Stimulated activated CD8-positive, alpha-beta memory T cell treated with anti-CD3 and anti-CD28 coated beads, Interleukin-12 subunit alpha, Interleukin-12 subunit beta, amount 100 ng/mL, for 24 hours (primary cell): ENCODE measurements around the gene KIAA1217.

Experiments used
- DNase-seq: peaks from one replicate; pipeline ENCODE4 v3.0.0-alpha.2; 2020; ENCODE audit errors: extremely low read depth

Gene KIAA1217

DNA sequence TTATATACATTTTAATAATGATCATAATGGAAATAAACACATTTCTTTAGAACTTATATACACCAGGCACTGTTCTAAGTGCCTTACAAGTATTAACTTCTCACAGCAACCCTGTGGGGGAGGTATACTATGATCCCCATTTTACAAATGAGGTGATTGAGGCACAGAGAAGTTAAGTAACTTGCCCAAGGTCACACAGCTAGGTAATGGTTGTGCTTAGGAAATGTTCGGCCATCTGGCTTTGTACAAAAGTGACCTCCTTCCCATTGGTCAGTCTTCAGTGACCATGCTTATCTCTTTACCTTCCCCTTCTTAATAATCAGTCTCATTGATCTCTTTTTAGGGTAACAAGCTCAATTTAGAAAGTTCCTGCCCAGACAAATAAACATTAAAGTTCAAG is 158.8 kb downstream of the KIAA1217 start:
- DNase-seq: no peak

GRCh38 chr10:24370877-24371276 is 161.9 kb downstream of the KIAA1217 start:
- no peak for DNase-seq

GRCh38 chr10:24371396-24371795 is 162.5 kb downstream of the KIAA1217 start:
- no peak for DNase-seq

- DNase-seq: no peak
Observed at GRCh38 chr10:24374134-24374915, 165.4 kb downstream of the KIAA1217 start.

- DNase-seq: no peak
Observed at GRCh38 chr10:24375510-24375909, 166.6 kb downstream of the KIAA1217 start.

GRCh38 chr10:24376731-24377130 is 167.8 kb downstream of the KIAA1217 start:
- no peak for DNase-seq

DNA sequence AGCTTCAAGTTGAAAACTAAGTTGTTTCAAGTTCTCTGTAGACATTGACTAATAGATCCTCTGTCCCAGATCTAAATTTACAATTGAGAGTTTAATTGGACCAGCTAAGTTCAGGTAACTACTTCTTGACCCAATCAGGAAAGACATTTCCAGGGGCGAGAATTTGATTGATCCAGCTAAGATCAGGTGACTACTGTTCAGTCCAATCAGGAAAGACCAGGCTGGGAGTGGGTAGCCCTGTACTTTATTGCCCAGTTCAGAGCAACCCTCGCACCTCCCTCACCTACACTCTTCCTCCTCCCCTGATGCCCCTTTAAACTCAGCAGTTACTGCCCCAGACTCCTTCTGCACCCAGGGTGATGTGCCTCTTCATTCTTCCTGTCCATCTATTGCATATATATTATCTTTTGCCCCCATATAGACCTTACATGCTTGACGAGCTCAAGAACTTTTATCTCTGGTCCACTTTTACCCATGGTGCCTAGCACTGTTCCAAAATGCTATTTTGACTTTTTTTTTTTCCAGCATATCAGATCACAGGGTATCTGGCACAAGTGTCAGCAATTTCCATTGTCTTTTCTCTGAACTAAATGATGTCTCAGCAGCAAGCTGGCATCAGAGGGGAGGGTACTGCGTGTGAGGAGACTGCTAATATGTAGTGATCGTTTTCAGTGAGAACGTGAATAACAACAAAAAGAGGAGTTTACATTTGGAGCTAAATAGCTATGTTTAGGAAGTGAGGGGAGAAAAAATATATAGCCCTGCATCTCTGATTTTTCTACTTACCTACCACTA is 169.4 kb downstream of the KIAA1217 start:
- DNase-seq: no peak

GRCh38 chr10:24381235-24382010 is 172.5 kb downstream of the KIAA1217 start:
- DNase-seq: no peak

- DNase-seq: no peak
Observed at GRCh38 chr10:24382045-24382444, 173.1 kb downstream of the KIAA1217 start.

DNA sequence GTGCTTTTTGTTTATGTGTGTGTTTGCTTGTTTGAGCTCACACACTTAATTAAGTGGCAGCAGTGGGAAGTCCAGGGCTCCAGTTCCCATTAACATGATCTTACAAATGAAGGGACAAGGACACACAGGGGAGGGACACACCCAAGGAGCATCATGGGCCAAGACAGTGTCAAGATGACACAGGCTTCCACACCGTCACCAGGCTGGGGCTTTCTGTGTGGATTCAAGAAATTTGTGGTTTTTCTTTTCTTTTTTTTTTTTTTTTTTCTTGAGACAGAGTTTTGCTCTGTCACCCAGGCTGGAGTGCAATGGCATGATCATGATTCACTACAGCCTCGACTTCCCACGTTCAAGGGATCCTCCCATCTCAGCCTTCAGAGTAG is 173.6 kb downstream of the KIAA1217 start:
- DNase-seq: no peak

DNA sequence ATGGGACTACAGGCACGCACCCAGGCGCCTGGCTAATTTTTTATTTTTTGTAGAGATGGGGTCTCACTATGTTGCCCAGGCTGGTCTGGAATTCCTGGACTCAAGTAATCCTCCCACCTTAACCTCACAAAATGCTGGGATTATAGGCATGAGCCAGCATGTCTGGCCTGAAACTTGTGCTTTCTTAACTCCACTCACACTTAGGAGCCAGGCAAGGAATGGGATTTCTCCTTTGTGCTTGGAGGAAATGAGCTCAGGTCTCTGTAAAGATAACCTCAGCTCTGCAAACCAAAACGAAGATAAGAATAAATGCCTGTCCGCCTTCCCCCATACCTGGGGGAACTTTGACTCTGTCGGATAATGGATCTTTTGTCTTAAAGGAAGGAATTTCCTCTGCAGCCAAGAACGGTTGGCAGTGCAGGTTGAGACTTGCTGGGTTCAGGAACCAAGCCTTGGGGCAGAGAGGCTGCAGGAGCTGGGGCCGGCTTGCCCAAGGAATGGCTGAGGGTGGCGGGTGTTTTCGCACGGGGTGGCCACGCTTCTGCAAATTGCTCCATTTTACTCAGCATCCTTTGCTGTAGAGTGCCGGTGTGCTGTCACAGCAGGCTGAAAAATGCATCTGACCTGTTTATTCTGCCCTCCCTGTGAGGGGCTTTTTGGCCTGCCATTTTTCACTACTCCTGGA is 174.2 kb downstream of the KIAA1217 start:
- no peak for DNase-seq

DNA sequence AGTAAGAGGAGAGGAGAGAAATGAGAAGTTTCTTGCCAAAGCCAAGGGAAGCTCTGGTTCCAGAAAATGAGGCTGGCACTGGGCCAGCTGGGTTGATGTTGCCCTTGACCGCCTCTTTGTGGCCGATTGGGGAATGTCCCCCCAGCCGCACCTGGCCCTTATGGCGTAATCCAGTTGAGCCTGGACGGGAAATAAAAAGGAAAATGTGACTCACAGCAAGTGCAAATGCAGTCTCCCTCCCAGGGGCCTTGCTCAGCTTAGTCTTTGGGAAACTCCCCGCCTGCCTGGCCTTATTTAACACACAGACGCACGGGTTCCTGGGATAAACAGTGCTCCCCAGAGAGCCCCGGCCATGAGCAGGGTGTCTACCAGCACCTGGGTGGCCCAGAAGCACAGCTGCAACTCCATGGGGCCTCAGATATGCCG is 174.8 kb downstream of the KIAA1217 start:
- no peak for DNase-seq

DNA sequence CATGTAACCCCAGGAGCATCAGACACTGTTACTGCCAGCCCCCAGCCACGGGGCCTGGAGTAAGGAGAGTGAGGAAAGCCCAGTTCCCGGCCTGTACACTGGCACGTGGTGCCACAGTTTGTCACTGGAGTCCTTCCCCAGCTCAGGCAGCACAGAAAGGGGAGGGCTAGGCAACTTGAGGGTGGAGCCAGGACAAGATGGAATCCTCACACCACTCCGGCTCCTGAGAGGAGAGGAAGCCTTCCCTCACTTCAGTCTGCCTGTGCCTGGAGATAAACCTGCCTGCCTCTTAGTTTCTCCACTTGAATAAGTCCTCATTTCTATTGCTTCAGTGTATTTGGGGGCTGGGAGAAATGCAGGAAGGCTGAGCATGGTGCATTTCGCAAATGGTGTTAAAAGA is 176.0 kb downstream of the KIAA1217 start:
- no peak for DNase-seq

DNA sequence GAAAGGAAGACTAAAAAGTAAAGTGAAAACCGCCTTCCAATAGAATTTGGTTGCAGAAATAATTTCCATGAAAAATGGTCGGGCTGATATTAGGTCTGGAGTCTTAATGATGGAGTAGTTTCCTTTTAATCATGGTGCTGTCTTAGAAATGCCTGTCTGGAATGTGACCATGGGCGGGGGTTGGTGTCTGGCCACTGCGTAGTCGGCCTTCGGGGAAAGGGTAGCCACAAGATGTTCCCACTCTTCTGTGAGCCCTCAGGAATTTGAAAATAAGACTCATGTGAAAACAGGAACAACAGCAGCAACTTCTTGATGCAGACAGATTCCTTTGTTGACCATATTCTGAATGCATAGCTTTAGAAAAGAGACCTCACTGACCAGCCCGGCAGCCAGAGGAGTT is 176.8 kb downstream of the KIAA1217 start:
- no peak for DNase-seq

DNA sequence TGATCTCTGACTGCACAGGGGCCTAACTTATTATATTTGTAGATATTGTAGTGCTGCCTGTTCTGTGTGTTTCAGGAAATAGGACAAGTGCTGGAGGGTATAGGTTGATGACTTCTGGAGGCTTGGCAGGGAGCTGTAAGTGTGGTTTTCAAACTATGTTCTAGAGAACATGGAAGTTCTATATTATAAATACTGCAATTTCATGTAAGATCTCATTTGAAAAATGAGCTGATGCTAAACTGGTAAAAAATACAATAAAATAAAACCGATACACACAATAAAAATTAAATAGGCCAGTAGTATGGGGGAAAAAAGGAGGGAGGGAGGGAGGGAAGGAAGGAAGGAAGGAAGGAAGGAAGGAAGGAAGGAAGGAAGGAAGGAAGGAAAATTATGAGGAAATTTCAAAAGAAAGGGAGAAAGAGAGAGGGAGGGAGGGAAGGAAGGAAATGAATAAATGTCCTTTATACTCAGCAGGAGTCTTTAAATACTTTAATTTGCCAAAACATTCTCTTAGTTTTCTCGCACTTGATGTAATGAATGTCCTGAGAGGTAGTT is 181.3 kb downstream of the KIAA1217 start:
- no peak for DNase-seq

DNA sequence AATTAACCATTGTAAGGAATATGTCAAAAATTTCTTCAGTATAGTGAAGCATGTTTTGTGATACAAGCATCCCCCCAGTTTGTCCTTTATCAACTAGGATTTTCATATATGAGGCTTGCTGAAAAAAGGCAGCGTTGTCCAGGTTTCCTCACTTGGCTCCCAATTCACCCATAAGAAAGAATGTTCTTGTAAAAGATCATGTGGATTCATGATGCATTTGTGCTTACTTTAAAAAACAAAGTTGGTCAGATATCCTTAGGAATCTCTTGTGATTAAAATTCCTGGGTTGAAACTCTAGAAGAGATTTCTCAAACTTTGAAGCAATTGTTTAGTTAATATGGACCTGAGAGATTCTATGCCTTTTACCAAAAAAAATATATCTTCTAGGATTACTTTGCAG is 181.8 kb downstream of the KIAA1217 start:
- no peak for DNase-seq

- DNase-seq: no peak
Observed at GRCh38 chr10:24393201-24393600, 184.3 kb downstream of the KIAA1217 start.

DNA sequence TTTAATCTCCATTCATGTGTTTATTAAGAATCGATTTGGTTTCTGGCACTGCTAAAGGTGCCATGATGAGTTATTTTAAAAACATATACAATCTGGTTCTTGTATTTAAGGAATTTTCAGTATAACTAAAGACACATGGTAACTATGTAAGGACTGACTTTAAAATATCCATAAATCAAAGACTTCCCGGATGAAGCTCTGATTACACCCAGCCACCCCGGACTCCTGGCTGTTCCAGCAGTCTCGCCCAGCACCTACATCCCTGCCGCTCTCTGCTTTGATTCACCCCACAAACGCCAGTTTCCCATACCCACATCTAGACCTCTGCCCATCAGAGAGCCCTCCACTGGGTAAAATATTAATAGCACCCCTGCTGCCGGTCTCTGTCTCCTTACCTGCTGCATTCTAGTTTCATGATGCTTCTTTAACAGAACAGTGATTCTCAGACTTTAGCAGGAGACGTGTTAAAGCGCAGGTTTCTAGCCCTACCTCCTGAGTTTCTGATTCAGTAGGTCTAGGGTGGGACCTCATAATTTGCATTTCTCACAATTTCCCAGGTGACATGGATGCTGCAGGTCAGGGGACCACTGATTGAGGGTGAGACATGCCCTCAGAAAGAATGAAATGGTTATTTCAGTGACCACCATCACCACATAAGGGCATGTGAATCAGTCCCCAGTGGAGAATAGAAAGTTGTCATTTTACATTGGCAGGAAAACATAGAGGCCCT is 185.7 kb downstream of the KIAA1217 start:
- no peak for DNase-seq

GRCh38 chr10:24396396-24396795 is 187.5 kb downstream of the KIAA1217 start:
- DNase-seq: no peak

- DNase-seq: no peak
Observed at GRCh38 chr10:24397662-24398061, 188.7 kb downstream of the KIAA1217 start.

DNA sequence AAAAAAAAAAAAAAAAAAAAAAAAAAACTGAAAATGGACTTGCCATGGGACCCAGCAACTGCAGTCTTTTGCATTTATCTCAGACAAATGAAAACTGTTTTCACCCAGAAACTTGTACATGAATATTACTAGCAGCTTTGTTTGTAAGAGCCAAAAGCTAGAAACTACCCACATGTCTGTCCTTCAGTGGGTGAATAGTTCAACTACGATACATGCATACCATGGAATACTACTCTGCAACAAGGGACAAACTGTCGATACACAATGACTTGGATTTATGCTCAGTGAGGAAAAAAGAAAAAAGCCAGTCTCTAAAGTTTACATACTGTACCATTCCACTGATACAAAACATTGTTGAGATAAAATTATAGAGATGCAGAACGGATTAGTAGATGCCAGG is 195.6 kb downstream of the KIAA1217 start:
- no peak for DNase-seq
